Mammary epithelial cell (primary cell): ENCODE results near the gene MSRB3.

Experiments used
- EZH2 ChIP-seq: IDR thresholded peaks from 2 replicates; pipeline ENCODE4 v1.6.1; 2012; ENCODE audit warnings: low read length, inconsistent platforms, borderline replicate concordance
- TF ChIP-seq, protein P1 (sequence below), 2 donors: IDR thresholded peaks in 1 of 2; conservative IDR thresholded peaks in 1 of 2; 2 replicates each; pipeline ENCODE4 v1.5.1; 2011 to 2012; ENCODE audit warnings: inconsistent platforms in 2 of 2, low read length in 2 of 2, mild to moderate bottlenecking in 2 of 2, control low read depth in 1 of 2, low read depth in 1 of 2; ENCODE audit not compliant: insufficient read depth in 1 of 2; ENCODE audit errors: extremely low read depth in 1 of 2

DNA sequence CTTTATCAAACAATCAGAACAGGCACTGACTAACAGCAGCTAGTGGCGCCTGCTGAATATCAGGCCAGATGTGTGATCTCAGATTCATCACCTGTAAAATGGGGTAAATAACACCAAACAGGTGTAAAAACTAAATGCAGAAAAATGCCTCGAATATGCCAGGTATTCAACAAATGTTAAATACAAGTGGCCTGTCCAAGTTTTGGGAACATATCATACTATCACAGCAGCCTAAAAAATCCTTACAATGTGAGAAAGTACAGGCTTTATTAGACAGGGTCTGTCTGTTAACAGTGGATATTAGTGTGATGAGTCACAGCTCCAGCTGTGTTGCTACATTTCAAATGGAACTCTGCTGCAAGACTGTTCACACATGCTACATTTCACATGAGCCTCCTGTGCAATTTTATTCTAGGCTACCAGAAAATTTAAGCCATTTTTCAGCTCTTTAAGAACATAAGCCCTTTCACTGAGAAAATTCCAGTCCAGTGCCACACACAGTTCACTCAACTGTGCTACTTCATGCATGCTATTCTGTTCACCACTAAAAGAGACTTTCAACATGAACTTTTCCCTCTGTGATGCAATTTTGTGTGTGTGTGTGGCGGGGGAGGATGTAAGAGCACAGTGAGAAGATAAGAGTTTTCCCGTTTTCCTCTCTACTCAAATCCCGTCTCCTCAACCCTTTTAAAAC lies 56.7 kb downstream of the MSRB3 start:
- no peak for TF ChIP-seq EZH2
- TF ChIP-seq, protein P1, sequence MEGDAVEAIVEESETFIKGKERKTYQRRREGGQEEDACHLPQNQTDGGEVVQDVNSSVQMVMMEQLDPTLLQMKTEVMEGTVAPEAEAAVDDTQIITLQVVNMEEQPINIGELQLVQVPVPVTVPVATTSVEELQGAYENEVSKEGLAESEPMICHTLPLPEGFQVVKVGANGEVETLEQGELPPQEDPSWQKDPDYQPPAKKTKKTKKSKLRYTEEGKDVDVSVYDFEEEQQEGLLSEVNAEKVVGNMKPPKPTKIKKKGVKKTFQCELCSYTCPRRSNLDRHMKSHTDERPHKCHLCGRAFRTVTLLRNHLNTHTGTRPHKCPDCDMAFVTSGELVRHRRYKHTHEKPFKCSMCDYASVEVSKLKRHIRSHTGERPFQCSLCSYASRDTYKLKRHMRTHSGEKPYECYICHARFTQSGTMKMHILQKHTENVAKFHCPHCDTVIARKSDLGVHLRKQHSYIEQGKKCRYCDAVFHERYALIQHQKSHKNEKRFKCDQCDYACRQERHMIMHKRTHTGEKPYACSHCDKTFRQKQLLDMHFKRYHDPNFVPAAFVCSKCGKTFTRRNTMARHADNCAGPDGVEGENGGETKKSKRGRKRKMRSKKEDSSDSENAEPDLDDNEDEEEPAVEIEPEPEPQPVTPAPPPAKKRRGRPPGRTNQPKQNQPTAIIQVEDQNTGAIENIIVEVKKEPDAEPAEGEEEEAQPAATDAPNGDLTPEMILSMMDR (conservative IDR thresholded peaks at IDR 0.05 in 1 of 2, IDR thresholded peaks at IDR 0.05 in 1 of 2; ENCODE audit: extremely low read depth in 1 of 2, insufficient read depth in 1 of 2, low read depth in 1 of 2, low read length in 2 of 2): no peak
